T-helper 1 cell (primary cell): ENCODE results near the gene BMPR1A.
A peak's percentile ranks its signal among the peaks of the same experiment; 100 is the strongest.
"Not testable (repeated sequence)": the region's sequence is repeated elsewhere in the genome, so short reads cannot be mapped to it uniquely, and the experiment has no call there.

Experiments used
- DNase-seq, 5 donors: peaks; one replicate each; pipeline ENCODE4 v3.0.0-alpha.2; 2012 to 2020

BMPR1A gene

GRCh38 chr10:86943316-86944030 is 187.1 kb downstream of the BMPR1A start:
- no peak for DNase-seq

- DNase-seq = no peak
Observed at GRCh38 chr10:86944031-86944419, 187.6 kb downstream of the BMPR1A start.

- DNase-seq = no peak
Observed at GRCh38 chr10:86944471-86944870, 188.1 kb downstream of the BMPR1A start.

GRCh38 chr10:86944907-86945306 is 188.5 kb downstream of the BMPR1A start:
- DNase-seq = no peak

- no peak for DNase-seq
Observed at GRCh38 chr10:86945361-86946212, 189.2 kb downstream of the BMPR1A start.

- DNase-seq = no peak
Observed at GRCh38 chr10:86946213-86947155, 190.1 kb downstream of the BMPR1A start.

GRCh38 chr10:86947806-86948205 is 191.4 kb downstream of the BMPR1A start:
- DNase-seq = not testable (repeated sequence)

GRCh38 chr10:86950349-86950748 is 193.9 kb downstream of the BMPR1A start:
- DNase-seq = peak in 1 of 5 donors; percentile 59

- no peak for DNase-seq
Observed at GRCh38 chr10:86951184-86951761, 194.9 kb downstream of the BMPR1A start.

GRCh38 chr10:86952106-86952505 is 195.7 kb downstream of the BMPR1A start:
- no peak for DNase-seq

- DNase-seq = not testable (repeated sequence)
Observed at GRCh38 chr10:86952697-86953096, 196.3 kb downstream of the BMPR1A start.

GRCh38 chr10:86953747-86954680 is 197.6 kb downstream of the BMPR1A start:
- DNase-seq = no peak

GRCh38 chr10:86954681-86955500 is 198.5 kb downstream of the BMPR1A start:
- DNase-seq = no peak

GRCh38 chr10:86955501-86956194 is 199.2 kb downstream of the BMPR1A start:
- no peak for DNase-seq

- no peak for DNase-seq
Observed at GRCh38 chr10:86956195-86956847, 199.9 kb downstream of the BMPR1A start.

- DNase-seq = no peak
Observed at GRCh38 chr10:86956848-86957448, 200.5 kb downstream of the BMPR1A start.

GRCh38 chr10:86957471-86958115 is 201.2 kb downstream of the BMPR1A start, which contains the start of gene MMRN2:
MMRN2 (minus strand) TSS chr10:86957615; CDS start chr10:86957541, 74 bp downstream.
- DNase-seq = no peak
